MV-4-11 (cell line): ENCODE measurements around the gene AK8.

Experiments
- DNase-seq: peaks from one replicate; lab custom pipeline; 2025; lab: John Stamatoyannopoulos, UW

The AK8 gene

DNA sequence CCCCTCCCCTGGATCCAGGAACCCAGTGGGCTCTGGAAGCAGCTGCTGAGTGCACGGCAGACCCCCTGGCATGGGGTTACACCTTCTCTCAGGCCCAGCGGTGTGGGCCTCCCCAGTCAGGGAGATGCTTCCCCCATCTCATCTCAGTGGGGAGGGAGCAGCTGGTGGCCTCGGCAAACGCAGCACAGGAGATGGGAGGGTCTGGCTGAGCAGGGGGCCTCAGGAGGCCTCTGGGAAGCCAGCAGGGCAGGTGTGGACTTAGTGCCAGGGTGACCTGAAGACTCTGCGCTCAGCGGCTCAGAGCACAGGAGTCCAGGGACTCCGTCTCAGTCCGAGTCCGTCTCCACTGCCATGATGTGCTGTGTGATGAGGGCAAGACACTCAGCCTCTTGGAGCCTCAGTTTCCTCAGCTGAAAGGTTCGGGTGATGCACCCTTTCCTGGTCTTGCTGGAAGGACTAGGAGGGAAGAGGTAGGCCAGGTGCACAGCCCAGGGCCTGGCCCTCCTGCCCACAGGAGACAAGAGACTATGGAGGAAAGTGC, 107.2 kb downstream of the AK8 start:
- DNase-seq: no peak

DNA sequence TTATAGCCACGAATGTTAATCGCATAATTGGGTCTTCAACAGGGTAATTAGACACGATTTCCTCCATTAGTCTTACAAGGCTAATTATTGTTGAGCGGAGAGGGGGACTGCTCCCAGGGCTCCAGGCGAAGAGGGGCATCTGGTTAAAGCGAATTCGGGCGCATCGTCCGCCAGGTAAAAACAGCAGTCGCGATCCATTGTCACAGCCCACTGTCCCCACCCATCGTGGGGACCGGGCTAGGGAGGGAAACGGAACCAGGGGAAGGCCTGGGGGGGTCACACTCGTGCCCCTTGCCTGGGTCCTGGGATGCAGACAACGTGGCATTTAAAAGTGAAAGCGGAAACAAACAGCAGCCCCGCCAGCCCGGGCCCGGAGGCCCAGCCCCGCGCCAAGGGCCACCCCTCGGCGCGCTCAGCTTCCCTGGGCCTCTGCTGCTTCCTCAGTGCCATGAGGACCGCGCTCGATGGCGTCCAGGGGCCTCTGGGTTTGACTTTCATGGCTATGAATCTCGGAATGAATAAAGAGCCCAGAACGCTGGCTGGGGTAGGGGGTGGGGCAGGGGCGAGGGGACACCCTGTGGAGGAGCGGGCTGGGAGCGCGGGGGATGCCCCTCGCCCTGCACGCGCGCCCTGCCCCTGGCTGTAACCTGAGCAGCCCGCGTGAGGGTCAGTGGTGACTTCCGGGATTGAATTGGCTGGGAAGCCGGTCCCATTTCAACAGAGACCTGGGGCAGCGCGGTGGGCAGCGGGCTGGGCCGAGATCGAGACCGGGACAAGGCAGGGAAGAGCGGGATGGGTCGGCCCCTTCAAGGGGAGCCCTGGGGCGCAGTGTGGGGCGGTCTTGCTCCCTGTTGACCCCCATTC, 107.9 kb downstream of the AK8 start:
- DNase-seq: peak; percentile 61

DNA sequence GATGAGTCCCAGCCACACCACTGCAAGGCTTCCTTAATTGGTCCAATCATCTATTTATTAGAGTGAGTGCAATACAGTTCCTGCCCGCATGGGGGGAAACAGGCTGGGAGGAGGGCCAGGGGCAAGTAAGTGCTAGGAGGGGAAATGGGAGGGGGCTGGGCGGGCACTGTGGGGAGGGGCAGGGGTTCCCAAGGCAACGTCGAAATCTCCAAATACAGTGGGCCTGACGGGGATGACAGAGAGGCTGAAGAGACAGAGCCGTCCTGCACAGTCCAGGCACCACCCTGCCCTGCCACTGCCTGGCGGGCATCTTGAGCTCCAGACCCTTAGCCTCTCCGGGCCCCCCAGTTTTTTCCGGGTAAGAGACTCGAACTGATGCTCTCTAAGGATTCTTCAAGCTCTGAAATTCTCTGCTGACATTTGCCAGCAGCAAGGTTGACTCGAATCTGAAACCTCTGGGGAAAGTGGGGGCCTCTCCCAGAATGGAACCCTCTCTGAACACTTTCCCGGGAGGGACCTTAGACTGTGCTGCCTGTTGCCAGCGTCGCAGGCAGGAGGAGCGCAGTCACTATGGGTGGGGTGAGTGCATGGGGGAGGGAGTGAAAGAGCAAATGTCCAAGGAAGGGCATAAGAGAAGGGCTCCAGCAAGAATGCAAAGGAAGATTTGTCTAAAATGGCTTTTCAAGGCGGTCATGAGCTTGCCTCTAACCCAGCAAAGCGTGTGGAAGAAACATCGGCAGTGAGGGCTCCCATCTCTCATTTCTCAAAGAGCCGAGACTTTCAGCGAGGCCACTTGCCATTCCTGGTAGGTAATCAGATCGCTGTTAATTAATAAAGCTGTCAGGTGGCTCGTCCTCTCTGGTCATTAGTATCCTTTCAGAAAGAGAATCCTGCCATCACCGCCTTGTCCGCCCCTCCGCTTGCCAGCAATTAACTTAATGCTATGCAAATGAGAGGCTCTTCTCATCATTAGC, 108.9 kb downstream of the AK8 start:
- DNase-seq: peak; percentile 28

DNA sequence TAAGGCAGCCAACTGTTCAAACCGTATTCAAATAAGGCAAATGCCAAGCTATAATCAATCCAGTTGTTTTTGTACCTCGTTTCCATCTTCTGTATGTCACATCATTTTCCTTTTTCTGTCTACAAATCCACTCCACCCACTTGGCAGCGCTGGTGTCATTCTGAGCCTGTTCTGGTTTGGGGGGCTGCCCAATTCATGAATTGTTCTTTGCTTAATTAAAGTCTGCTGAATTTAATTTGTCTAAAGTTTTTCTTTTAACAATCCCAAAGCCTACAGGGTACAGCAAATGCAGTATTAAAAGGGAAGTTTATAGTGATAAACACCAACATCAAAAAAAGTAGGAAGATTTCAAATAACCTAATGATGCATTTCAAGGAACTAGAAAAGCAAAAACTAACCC, 114.5 kb downstream of the AK8 start:
- no peak for DNase-seq

DNA sequence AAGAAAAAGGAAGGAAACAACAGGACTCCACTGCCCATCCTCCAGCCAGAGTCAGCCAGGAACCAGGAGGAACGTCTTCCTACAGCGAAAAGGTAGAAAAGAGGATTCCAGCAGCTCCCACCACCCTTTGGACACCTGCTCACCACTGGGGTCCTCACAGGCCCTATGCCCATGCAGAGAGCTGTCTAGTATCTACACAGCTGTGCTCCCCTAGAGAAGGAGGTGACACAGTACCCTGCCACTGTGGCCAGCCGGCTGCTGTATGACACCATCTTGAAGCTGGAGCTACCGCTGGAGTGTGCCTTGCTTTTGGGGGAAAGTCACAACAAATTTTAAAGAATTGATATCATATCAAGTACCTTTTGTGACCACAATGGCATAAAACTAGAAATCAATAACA, 115.2 kb downstream of the AK8 start:
- DNase-seq: no peak

DNA sequence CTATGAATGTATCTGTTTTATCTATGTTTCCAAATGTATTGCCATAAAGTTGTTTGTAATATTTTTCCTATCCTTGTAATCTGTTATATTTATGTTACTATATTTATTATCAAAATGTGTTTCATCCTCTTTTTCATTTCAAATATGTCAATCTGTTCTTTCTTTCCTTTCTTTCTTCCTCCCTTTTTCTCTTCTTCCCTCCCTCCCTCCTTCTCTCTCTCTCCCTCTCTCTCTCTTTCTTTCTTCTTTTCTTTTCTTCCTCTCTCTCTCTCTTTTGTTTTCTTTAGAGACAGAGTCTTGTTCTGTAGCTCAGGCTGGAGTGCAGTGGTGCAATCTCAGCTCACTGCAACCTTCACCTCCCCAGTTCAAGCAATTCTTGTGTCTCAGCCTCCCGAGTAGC, 116.5 kb downstream of the AK8 start:
- no peak for DNase-seq

DNA sequence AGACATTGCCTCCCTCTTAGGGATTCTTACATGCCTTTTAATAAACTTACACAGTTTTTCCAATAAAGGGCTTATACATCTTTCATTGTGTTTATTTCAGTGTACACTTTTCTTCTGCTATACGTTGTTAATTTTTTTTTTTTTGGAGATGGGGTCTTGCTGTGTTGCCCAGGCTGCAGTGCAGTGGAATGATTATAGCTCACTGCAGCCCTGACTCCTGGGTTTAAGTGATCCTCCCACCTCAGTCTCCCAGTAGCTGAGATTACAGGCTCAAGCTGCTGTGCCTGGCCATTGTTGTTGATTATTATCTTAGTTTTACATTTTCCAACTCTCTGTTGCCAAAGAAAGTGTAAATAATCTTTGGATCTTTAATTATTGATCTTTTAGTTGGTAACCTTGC, 118.0 kb downstream of the AK8 start:
- DNase-seq: no peak

DNA sequence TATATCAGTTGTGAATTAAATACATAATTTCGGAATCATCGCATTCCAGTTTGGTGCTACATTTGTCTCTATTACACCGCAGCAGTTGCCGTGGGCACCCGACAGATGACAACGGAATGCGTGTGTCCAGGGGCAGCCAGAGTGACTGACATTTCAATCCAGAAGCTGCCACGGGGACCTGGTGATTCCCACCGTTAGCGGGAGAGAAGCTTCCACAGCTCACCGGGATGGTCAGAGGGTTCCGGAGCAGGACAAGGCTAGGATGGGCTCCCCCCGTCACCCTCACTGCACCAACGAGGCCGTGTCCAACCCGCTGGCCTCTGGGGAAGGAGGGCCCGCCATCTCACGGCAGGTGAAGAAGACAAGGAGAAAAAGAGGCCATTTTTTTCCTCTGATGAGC, 121.1 kb downstream of the AK8 start:
- DNase-seq: no peak

DNA sequence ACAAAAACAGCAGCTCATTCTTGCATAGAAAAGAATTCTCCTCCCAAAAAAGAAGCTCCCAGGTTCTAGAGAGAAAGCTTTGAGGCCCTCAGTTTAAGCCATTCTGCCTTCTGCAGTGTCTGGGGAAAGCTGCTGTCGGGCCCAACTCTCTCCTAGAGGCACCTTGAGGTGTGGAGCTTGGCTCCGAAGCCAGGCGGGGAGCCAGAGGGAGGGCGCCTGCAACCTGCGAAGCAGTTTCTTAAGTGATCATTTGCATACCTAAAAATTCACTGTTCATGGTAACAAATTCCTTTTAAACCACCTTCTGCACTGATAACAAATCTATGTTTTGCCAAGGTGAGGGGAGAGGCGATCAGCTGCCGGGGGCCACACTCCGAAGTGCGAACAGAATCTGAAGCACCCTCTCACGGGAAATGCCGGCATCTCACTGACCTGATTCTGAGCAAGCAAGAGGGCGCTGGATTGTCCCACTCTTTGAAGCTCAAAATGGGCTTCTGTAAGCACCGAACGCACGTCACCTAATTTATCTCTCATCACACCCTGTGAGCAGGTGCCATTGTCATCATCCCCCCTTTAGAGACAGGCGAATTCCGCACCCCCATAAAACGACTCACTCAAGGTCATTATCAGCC, 121.8 kb downstream of the AK8 start:
- no peak for DNase-seq

DNA sequence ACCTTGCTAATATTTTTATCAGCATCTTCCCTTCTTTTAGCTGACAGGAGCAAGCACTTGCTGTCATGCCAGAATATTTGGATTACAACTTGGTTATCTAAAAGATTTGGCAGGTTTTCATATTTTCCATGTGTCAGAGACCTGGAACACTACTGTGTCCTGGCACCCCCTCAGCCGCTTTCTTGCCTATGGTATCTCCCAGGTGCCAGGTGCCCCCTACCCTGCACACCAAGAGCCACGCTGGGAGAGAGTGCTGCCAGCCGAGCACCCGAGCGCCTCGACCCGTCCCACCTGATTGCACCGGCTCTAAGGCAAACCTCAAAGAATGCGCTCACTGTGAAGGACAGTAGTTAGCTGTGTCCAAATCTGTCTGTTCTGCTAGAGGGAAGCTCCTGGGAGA, 123.0 kb downstream of the AK8 start:
- no peak for DNase-seq

DNA sequence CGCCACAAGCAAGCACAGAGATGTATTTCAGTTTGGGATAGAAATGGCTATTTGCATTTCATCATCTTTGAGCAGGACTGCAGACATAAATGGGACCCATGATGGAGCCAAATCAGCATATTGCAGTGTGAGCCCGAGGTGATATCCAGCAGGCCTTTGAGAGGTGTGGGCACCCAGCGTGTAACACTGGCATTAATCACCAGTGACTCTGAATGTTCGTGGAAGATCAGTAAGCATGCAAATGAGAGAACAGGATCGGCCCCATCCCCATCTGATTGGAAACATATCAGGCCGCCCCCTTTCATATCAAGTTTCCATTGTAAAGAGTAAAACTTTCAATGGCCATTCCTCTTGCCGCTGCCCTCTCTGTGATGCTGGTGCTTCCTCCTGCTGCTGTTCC, 123.8 kb downstream of the AK8 start:
- DNase-seq: no peak

DNA sequence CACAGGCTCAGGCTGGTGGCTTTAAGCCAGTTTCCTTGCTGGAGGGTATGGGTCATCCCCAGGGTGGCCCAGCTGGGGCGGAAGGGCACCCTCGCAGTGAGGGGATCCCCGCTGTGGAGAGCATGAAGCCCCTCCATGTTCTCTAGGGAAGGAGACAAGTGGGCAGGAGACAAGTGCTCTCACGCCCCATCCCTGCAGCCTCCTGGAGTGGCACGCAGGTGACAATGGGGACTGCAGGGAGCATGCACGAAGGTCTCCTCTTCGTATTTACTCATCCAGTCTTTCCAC, 124.5 kb downstream of the AK8 start:
- no peak for DNase-seq

DNA sequence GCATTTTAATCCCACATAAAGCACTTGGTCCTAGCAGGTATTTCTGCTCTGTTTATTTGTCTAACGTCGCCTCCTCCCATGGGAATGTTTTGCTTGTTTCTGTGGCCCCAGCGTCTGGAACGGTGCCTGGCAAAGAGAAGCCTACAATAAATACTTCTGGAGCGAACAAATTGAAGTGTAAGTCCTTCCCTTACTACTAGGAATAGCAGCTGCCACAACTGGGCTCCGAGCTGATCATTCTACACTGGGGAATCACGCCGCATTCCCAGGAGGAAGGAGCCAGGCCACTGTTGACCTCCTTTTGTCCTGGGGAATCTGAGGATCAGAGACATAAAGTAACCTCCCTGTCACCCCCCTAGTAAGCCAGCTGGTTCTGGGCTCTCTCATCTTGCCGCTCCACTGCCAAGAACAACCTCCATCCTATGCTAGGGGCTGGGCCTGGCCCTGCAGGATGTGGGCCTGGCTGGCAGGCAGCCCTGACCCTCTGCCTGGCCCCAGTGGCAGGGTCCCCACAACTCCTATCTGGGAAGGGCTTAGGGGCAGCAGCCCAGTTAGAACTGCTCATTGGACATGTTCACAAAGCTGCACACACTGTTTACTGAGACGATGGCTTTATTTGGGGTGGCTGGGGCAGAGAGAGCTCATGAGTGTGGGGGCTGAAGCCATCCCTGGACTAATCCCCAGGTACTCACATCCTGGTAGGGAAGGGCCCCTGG, 125.0 kb downstream of the AK8 start:
- no peak for DNase-seq

DNA sequence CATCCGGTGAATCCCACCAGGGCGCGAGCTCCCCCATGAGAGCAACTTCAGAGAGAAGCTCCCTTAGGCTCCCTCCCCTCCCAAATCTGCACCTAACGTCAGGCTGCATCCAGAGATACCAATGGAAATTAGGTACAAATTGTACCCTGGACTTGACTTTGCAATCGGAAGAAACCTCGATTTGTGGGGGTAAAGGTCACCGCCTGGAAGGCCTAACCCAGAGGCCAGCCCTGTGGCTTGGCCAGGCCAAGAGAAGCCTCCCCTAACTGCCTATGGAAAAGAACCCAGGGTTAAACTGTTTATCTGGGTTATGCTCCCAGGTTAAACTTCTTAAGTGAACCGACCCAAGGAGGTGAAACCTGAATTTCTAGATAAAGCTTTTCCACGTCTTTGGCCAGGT, 127.4 kb downstream of the AK8 start:
- DNase-seq: no peak

DNA sequence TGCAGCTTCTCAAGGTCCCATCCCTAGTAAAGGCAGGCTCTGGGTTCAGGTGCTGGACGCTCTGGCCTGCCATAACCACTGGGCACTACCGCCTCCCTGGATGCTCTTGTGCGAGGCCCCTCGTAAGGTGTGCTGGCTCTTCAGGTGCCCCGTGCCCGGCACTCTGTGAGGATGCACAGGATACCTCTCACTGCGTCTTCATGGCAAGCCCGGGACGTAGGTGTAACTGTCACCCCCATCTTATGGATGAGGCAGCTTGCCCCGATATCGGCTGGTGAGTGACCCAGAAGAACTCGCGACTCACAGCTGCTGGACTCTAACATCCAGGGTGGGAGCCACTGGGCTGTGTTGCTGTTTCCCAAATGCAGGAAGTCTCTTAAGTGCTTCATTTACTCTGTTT, 128.8 kb downstream of the AK8 start:
- no peak for DNase-seq

DNA sequence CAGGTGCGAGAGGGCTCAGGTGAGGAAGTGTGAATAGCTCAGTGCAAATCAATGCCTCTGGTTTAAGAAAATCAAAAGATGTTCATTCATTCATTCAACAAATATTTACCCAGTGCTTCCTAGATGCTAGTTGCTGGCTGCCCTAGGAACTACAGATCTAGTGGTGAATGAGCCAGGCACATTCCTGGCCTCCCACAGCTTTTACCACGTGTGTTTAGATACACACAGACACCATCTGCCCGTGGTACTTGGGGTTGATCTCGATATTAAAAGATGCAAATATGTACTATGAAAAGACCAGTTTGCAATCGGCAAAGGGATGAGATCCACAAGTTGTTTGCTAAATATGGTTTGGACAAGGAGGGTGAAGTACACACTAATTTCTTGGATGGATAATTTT, 129.6 kb downstream of the AK8 start:
- no peak for DNase-seq

DNA sequence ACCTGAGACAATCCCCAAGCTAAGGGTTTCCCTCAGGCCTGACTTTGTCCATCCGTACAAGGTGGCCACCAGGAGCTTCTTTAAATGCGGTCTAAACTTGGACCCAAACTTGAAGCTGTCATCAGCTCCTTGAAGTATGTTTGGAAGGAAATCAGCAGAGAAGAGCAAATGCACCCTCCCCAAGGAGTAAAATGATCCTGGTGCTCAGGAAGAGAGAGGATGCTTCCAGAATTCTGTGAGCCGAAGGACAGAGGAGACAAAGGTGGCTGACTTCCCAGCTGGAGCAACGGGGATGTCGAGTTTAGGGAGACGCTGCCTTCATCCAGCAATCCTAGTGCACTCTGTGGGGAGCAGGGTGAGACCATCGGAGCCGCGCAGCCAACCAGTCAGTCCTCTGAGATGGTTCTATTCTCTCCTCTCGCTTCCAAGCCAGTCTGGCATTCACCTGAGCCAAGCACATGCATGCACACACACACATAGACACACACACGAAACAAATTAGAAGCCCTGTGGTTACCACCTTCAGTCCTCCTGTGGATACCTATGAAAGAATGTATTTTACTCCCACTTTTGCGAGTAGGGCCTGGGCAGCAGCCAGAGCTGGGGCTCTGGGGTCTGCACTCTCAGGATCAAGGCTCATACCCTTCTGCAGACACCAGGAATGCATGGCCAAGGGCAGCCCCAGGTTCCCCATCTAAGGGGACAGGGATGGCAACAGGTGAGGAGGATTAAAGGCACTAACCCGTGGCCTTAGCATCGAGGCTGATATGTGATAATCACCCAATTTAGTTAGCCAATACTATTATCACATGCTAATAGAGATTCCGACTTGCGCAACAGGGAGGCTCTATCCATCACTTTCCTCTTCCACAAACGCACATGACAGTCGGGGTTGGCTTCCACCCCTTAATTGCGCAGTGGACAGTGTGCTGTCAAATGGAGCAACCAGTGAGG, 132.1 kb downstream of the AK8 start:
- DNase-seq: no peak

DNA sequence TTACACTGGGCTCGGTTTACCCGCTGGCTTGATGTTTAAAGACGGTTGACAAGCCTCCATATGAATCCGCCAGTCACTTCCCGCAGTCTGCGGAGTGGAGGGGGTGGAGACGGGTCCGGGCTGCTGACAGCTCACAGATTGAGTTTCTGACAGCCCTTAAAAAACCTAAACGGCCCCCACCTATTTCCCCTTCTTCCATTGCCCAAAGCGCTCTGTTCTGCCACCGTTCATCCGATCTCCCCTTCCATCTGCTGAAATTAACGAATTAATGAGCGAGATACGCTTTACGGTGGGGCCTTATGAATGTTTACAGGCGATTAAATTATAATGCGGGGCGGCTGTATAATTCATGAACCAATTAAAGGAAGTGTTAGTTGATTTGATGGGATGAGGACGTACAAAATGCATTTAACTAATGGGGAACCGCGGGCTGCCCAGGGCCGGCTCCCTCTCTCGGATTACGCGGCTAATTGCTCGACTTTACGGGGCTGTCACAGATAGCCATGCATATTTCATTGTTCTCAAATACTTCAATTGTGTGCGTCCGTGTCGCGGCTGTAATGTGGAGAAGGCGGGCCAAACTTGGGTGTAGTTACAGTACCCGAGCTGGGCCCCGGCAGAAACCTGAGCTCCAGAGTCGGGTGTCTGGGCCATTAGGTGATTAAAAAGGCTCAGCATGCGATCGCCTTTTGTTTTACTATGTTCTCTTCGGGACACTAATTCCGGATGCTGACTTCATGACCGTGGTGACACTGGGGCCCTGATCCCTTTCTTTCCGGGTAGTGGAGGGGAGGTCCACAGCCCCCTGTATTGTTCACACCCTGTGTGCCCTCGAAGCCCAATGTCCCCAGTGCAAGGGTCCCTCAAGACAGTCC, 133.0 kb downstream of the AK8 start:
- DNase-seq: no peak

DNA sequence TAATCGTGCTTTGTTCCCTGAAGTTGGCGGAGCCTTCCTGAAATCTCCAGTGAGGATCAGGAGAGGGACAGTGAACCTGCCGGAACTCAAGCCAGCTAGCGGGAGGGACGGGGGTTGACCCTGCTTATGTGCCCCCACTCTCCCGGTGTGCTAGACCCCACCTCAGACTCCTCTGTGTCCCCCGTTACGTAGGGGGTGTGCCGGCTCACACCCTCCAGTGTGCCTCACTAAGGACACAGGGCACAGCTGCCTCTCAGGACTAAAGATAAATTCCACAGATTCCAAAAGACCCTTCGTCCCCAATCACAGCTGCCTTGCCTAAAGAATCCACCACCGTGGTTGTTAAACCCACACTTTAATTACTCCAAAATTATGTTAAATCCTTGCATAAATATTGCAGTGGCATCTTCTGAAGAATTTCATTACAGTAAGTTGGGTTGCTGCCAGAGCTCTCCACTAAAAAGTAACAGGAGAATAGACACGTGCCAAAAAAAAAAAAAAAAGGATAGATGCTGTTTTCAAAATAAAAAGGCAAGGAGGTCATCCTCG, 134.1 kb downstream of the AK8 start:
- DNase-seq: no peak
